GM12865 (cell line): ENCODE measurements around the gene SMG6.

Experiments
- DNase-seq: peaks from one replicate; pipeline ENCODE4 v3.0.0; 2010; ENCODE audit warnings: low read depth
- H3K4me3 ChIP-seq: 2 replicates; pipeline ENCODE4 v1.5.1; 2011; ENCODE audit warnings: mild to moderate bottlenecking, low read depth, low read length, control low read depth
- TF ChIP-seq, protein P1 (sequence below): IDR thresholded peaks from 2 replicates; pipeline ENCODE4 v1.5.1; 2011; ENCODE audit warnings: low read length, control low read depth, low read depth, inconsistent platforms; ENCODE audit not compliant: insufficient read depth; ENCODE audit errors: missing control alignments

The SMG6 gene

DNA sequence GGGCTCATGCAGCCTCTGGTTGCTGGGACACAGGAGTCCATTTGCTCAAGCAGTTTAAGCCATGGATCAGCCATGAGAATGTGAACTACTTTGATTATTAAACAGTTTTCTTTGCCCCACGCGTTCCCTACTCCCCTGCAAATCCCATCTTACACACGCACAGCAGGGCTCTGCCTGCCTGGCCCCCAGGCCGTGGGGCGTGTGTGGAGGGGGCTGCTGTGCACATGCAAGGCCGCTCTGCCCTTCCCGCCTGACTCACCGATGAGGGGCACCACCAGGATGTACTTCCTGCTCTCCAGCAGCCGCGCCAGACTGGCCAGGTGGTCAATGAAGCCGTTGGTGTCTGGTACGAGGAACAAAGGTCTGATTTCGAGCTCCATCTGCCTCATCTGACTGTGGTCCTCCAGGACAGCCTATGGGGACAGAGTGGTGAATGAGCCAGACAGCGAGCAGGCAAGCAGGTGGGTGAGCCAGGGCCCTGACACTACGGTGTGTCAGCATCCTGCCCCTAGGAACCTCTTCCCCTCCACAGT lies 235.0 kb downstream of the SMG6 start:
- no peak overlapping the region for H3K4me3 ChIP-seq
- DNase-seq: no peak

DNA sequence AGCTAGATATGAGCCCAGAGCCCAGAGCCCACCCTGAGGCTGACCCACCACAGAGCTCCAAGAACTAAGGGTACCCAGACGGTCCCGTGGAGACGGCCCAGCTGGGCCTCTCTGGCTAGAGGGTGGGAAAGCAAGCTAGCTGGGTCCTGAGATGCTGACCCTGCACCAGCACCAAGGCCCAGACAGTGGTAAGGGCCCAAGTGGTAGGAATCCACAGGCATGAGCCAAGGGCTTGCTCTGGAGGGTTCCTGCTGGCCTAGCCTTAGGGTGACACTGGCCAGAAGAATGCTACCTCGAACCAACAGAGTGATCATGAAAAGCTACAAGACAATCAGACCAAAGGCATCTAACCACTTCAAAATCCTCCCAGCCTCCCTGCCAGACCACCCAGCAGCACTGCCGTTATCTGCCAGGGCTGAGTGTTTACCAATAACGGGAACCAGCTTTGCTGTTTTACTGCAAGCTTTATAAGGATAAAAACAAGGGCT lies 235.5 kb downstream of the SMG6 start:
- TF ChIP-seq, protein P1, sequence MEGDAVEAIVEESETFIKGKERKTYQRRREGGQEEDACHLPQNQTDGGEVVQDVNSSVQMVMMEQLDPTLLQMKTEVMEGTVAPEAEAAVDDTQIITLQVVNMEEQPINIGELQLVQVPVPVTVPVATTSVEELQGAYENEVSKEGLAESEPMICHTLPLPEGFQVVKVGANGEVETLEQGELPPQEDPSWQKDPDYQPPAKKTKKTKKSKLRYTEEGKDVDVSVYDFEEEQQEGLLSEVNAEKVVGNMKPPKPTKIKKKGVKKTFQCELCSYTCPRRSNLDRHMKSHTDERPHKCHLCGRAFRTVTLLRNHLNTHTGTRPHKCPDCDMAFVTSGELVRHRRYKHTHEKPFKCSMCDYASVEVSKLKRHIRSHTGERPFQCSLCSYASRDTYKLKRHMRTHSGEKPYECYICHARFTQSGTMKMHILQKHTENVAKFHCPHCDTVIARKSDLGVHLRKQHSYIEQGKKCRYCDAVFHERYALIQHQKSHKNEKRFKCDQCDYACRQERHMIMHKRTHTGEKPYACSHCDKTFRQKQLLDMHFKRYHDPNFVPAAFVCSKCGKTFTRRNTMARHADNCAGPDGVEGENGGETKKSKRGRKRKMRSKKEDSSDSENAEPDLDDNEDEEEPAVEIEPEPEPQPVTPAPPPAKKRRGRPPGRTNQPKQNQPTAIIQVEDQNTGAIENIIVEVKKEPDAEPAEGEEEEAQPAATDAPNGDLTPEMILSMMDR: no peak
- no peak for DNase-seq
- no peak overlapping the region for H3K4me3 ChIP-seq

More for the DNA sequence above, 235.0 kb downstream of the SMG6 start:
- TF ChIP-seq, protein P1: no peak

DNA sequence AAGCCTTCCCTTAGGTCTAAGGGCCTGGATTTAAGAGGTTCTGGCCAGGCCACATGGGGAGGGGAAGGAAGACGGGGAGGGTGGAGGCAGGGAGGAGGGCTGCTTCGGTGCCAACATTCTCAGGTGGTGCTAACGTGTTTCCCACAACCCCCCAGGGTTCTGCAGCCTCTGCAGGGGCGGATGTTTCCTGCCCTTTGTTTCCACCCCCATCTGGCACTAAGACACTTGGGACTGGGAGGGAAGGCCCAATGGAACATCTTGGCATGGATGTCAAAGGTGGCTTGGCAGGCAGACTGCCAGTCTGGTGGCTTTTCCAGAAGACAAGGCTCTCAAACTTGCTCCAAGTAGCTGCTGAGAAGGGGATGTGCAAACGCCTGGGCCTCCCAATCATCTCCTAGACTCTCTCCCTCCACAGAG lies 236.0 kb downstream of the SMG6 start:
- DNase-seq: no peak
- H3K4me3 ChIP-seq: no peak overlapping the region
- TF ChIP-seq, protein P1: no peak

DNA sequence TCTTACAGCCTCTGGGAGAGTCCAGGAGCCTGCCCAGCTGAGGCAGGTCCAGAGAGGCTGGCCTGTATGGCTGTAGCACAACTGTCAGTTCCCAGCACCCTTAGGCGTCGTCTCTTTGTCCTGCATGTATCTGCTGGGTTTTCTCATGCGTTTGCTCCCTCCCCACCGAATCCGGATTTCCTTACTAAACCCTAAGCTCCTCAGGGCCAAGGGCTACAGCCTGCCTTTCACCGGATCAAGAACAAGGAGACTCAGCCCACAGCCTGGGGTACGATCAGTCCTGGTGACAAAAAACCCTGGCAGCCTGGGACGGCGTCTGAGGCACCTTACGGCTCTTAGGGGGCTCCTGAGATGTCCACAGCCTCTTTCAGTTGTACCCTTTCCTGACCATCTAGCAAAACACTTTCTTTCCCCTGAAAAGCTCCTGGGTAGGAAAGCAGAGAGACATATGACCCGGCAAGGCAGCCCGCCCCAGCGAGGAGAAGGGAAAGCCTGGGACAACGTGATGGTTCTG lies 236.5 kb downstream of the SMG6 start:
- no peak overlapping the region for H3K4me3 ChIP-seq
- DNase-seq: no peak
- TF ChIP-seq, protein P1: no peak

DNA sequence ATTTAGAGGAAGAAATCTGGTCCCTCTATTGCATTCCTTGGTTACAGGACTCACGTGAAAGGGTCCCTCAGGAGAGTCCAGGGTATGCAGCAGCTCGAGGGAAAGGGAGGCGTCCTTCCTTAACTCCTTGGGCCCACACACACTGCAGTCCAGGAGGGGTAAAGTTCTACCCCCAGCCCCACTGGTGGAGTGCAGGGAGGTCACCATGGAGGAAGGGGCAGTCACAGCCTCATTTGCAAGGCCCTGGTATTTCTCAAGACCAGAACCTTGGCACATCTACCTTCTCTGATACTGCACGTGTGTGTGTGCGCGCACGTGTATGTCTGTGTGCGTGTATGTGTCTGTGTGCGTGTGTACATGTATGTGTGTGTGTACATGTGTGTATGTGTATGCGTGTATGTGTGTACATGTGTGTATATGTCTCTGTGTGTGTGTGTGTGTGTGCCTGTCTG lies 237.6 kb downstream of the SMG6 start:
- DNase-seq: no peak
- H3K4me3 ChIP-seq: no peak overlapping the region
- TF ChIP-seq, protein P1: no peak

DNA sequence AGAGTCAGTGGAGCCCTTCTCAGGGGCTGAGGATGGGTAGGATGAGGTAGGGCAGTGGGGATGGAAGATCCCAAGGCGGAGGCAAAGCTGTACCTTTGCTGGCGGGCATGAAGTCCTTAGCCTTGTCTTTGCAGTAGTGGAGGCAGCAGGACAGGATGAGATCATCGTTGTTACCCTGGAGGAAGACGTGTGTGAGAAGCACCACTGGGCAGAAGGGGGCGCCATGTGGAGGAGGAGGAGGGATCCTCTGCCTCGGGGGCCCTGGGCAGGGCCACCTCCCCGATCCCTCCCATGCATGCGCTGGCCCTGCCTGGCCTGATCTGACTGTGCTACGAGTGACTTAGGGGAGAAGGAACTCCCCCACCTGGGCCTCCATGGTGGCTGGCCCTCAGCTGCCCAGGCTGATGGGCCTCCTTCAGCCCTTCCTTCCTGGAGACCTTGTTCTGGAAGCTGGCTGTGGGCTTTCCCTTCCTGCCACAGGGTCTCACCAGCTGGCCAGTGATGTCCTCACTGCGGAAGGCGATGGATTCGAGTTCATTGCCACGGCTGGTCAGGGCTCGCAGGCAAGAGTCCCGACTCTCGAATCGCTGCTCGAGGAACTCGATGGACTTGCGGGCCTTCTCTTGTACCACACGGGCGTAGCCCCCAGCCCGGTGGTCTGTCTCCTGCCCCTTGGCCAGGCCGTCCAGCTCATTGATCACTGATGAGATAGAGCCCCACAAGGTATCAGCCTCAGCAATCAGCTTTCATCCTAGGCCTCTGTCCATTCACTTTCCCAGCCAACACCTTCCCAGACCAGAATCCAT lies 238.4 kb downstream of the SMG6 start:
- no peak overlapping the region for H3K4me3 ChIP-seq
- TF ChIP-seq, protein P1: peak; percentile 64
- peak; percentile 81 for DNase-seq
